ENCODE results near the gene NDC80. TPM values are rescaled to one million over a fixed set of nuclear protein-coding genes. Genes with fewer than 3 reads are reported as not detected.

The NDC80 gene
- total RNA-seq, 4 donors from 2014 or later = 0.31 to 0.77 (median 0.54) TPM; not detected in 1

- Histone ChIP-seq H3K9me3 (no peaks in the 10 kb centered on the region), H3K4me1 (peaks cover 0 to 26% (median 13%) of the 10 kb centered on the region in 3 donors), H3K27ac (no peak overlapping the region), H3K4me3 (no peak overlapping the region), H3K36me3 (peaks cover 0 to 19% of the 10 kb centered on the region in 2 donors), H3K27me3 (no peaks in the 10 kb centered on the region)
- TF ChIP-seq POLR2A (IDR thresholded peaks at IDR 0.05) = no peak
- TF ChIP-seq CTCF (IDR thresholded peaks at IDR 0.05) = no peak
- no peak for TF ChIP-seq POLR2AphosphoS5 (IDR thresholded peaks at IDR 0.05)
- TF ChIP-seq EP300 (IDR thresholded peaks at IDR 0.05) = no peak
- 81 to 85% methylated on average over 2 to 6 of the region's 6 CpGs for WGBS, 2 donors (ENCODE audit: low coverage in 1 of 2)
- ATAC-seq = no peak
Measured at GRCh38 chr18:2568129-2568528, 3.2 kb upstream of the NDC80 start.

DNA sequence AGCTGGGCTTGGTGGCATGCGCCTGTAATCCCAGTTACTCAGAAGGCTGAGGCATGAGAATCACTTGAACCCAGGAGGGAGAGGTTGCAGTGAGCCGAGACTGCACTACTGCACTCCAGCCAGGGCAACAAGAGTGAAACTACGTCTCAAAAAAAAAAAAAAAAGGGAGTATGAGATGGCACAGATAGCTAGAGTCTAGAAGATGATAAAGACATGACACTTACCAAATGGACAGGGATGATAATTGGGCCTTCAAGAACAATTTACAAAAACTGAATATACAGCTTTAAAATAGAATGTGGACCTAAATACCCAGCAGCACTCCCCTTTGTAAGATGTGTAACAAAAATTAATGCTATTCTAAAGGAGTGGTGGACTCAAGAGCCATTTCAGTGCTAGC, 2.8 kb upstream of the NDC80 start:
- Histone ChIP-seq H3K27me3 (no peaks in the 10 kb centered on the region), H3K9me3 (no peaks in the 10 kb centered on the region), H3K4me3 (no peak overlapping the region), H3K27ac (no peak overlapping the region), H3K36me3 (peaks cover 0 to 16% of the 10 kb centered on the region in 2 donors), H3K4me1 (peaks cover 0 to 26% (median 13%) of the 10 kb centered on the region in 3 donors)
- TF ChIP-seq CTCF (IDR thresholded peaks at IDR 0.05) (no peak), EP300 (IDR thresholded peaks at IDR 0.05) (no peak), POLR2AphosphoS5 (IDR thresholded peaks at IDR 0.05) (no peak), POLR2A (IDR thresholded peaks at IDR 0.05) (no peak)
- WGBS, 2 donors (ENCODE audit: low coverage in 1 of 2) = 94 to 100% methylated on average over 1 to 3 of the region's 3 CpGs
- no peak for ATAC-seq

- peaks cover 0 to 26% (median 13%) of the 10 kb centered on the region in 3 donors for H3K4me1 ChIP-seq
- TF ChIP-seq POLR2AphosphoS5 (IDR thresholded peaks at IDR 0.05) = no peak
- no peaks in the 10 kb centered on the region for H3K9me3 ChIP-seq
- peaks cover 0 to 9% of the 10 kb centered on the region in 2 donors for H3K36me3 ChIP-seq
- H3K4me3 ChIP-seq = peak overlapping the region in 1 of 2 donors; percentile 67
- WGBS, 2 donors (ENCODE audit: low coverage in 1 of 2) = 77 to 86% methylated on average over 8 to 9 of the region's 10 CpGs
- H3K27ac ChIP-seq = no peak overlapping the region
- no peak for ATAC-seq
- no peaks in the 10 kb centered on the region for H3K27me3 ChIP-seq
Measured at GRCh38 chr18:2569338-2570207, 1.8 kb upstream of the NDC80 start.

DNA sequence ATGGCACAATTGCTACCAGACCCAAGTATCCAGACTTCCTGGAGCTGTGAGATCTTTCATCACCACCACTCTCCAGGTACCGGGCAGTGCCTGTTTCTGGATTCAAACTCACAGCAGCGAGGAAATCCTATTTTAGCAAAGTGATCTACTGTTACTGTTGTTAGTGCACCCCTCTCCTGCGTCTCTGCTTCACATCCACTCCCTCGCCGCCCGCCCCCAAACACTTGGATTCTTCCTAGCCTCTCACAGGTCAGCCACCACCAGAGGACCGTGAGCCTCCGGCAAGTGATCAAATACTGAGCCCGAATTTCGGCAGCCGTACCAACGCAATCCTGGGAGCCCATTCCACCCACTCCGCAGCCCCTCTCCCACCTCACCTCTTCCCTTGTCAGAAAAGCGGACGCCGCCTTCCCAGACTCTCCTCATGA, 571 bp upstream of the NDC80 start:
- peak; percentile 87 for ATAC-seq
- Histone ChIP-seq H3K36me3 (peaks cover 0 to under 1% of the 10 kb centered on the region in 2 donors), H3K4me3 (peak overlapping the region; percentile 67 to 94), H3K9me3 (no peaks in the 10 kb centered on the region), H3K27me3 (peaks cover 5% of the 10 kb centered on the region), H3K27ac (peak overlapping the region; percentile 93 to 96 (median 96)), H3K4me1 (peaks cover 0 to 26% (median 13%) of the 10 kb centered on the region in 3 donors)
- WGBS, 2 donors (ENCODE audit: low coverage in 1 of 2) = 0% methylated on average over 7 to 16 of the region's 16 CpGs
- TF ChIP-seq CTCF (IDR thresholded peaks at IDR 0.05) (peak in 1 of 4 experiments; percentile 26), POLR2A (IDR thresholded peaks at IDR 0.05) (no peak), EP300 (IDR thresholded peaks at IDR 0.05) (no peak)

GRCh38 chr18:2572171-2572569, 813 bp downstream of the NDC80 start:
- H3K4me1 ChIP-seq = peaks cover 0 to 26% (median 13%) of the 10 kb centered on the region in 3 donors
- no peaks in the 10 kb centered on the region for H3K9me3 ChIP-seq
- no peak overlapping the region for H3K4me3 ChIP-seq
- peaks cover 5% of the 10 kb centered on the region for H3K27me3 ChIP-seq
- H3K27ac ChIP-seq = no peak overlapping the region
- ATAC-seq = no peak
- no peak for TF ChIP-seq CTCF (IDR thresholded peaks at IDR 0.05)
- no peaks in the 10 kb centered on the region for H3K36me3 ChIP-seq
- WGBS, 2 donors (ENCODE audit: low coverage in 1 of 2) = 0 to 6% methylated on average over 1 of the region's 1 CpG
